Fibroblast of skin of back (primary cell): ENCODE data around the gene KCNIP4.

Source experiments
- DNase-seq: peaks from one replicate; pipeline ENCODE4 v3.0.0-alpha.2; 2013

The KCNIP4 gene

GRCh38 chr4:21032089-21032645 is 916.4 kb downstream of the KCNIP4 start:
- no peak for DNase-seq

GRCh38 chr4:21018817-21019216 is 929.8 kb downstream of the KCNIP4 start:
- DNase-seq: no peak

DNA sequence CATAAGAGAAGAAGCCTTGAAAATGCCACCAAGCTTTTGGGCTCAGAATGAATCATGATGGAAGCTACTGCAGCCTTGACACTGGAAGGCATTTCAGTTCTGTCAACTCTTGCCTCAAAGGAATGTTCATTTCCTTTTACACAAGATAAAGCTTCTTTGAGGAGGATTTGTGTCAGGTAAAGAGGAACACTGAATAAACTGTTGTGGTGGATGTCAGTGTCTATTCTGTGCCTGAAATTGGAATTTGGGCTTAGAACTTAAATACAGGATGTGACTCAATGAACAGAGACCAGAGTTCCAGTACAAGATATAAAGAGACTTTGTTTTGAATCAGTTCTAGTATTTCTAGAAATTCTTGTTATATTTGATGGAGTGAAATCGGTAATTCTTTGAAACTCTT is 935.1 kb downstream of the KCNIP4 start:
- no peak for DNase-seq

GRCh38 chr4:21012851-21013331 is 935.7 kb downstream of the KCNIP4 start:
- no peak for DNase-seq

DNA sequence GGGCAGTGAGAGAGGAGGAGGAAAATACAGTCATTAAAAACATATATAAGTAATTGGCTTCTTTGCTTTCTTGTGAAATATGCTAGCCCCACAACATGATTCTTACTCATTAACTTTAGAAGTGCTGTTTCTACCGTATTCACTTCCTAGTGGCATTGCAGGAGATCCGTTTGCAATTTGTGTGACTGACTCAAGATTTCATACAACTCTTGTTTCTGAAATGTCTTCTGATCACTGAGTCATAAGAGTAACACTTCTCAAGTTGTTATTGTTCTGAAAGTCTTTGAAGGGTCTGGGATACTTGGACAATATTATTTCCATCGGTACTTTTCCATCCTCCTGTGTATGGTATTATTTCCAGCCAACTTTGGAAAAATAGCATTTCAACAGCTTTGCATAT is 937.5 kb downstream of the KCNIP4 start:
- DNase-seq: no peak

GRCh38 chr4:21009956-21010355 is 938.6 kb downstream of the KCNIP4 start:
- DNase-seq: no peak

- DNase-seq: no peak
Measured at GRCh38 chr4:21005647-21006046, 942.9 kb downstream of the KCNIP4 start.

DNA sequence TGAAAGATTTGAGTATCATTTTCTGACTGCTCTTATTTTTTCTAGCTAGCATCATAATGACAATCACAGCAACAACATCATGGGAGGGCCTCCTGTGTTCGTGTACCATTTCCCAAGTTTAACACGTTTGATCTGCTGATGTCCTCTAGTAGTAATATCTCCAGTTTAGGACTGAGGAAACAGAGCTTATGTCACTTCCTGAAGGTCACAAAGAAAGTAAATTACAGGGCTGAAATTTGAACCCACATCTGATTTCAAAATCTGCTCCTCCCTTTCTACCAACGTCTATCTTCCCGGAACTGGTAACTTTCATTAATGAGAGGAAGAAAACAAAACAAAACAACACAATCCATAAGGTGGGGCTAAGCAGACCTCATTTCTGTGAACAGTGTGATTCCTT is 945.6 kb downstream of the KCNIP4 start:
- no peak for DNase-seq

GRCh38 chr4:21002286-21002685 is 946.3 kb downstream of the KCNIP4 start:
- DNase-seq: no peak

DNA sequence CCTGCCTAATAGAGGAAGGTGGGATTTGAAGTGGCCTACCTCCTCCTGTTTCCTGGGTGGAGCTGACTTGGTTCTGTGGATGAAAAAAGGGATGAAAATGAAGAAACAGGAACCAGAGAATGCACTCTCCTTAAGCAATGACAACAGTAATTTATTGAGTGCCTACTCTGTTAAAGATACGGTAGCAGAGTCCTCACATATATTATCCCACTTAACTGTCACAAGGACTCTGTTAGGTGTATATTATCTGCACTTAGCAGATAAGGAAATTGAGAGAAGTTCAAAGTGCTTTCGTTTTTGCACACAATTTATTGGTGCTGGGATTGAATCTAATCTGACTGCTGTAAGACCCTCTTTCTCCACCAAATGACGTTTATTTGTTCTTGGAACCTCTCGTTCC is 947.1 kb downstream of the KCNIP4 start:
- no peak for DNase-seq

GRCh38 chr4:20997886-20998285 is 950.7 kb downstream of the KCNIP4 start:
- DNase-seq: no peak

DNA sequence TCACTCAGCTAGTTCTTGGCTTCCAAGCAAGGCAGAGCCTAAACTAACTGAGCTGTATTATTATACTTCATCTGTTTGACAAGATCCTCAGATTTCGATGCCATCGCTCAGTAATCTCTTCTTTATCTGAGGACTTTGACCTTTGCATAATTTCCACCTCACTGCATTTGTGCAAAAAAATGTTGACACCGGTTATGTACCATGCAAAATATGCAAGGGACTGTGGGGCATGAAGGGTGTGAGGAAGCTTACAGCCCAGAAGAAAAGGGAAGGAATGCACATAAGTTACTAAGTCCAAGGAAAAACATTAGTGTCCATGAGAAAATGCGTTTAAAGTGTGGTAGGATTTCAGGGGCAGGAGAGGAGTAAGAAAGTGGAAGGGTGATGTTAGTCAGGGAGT is 953.0 kb downstream of the KCNIP4 start:
- no peak for DNase-seq

GRCh38 chr4:20995015-20995414 is 953.6 kb downstream of the KCNIP4 start:
- DNase-seq: no peak

- no peak for DNase-seq
Measured at GRCh38 chr4:20992002-20992401, 956.6 kb downstream of the KCNIP4 start.

DNA sequence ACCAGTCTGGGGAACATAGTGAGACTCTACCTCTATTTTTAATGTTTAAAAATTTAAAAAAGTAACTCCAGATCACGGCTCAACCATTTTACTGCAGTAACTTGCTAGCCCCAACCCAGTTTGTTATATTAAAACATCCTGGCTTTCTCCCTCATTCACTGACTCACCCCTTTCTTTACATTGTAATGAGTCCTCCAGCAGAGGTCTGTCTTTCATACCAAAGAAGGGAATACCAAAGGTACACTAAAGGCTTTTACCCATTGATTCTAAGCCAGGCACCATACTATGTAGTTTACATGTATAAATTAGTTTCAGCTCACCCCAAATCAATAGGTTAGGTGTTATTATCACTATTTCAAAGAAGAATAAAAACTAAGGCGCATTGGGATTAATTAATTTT is 961.4 kb downstream of the KCNIP4 start:
- DNase-seq: no peak

DNA sequence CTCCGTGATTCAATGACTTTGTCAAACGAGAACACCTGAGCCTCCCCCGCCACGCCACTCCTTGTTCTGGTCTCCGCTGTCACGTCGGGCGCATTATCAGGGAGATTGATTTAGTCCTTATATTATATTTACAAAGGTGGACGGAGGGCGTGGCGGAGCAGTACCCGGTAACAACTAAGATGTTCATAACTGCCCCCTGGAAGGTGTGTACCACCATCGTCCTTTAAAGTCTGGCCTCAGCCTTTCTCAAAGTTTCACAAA is 964.1 kb downstream of the KCNIP4 start:
- no peak for DNase-seq

DNA sequence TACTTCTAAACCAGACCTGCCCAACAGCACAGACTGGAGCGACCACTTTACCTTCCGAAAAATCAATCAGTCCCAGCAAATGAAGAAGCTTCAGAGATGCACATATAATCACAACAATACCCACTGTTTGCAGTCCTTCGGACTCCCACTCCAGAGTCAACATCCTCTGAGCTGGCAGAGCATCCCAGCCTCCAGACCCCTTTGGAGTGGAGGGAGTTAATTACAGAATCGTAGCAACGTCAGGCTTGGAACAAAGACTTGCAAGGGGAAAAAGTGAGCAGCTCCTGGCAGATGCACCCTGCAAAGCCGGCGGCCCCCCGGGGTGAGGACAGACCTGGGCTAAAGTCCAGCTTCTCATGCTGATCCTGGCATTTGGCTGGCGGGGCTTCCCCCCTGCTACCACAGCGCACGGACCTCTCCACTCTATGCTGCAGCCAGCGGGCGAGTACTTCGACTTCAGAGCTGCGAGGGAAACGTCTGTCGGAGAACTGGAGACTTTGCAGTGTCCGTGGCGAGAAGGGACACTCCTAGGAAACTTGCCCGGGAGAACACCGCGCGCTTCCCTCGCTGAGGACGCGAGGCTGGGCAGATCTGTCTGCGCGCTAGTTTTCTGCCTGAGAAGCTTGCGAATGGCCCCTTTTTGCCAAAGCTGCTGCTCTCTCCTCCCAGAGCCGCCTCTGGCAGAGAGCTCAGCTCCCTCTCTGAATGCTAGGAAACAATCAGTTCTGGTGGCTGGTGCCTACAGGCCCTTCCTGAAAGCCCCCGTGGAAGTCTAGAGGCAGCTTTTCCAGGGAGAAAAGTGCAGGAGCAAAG is 964.6 kb downstream of the KCNIP4 start:
- DNase-seq: no peak

DNA sequence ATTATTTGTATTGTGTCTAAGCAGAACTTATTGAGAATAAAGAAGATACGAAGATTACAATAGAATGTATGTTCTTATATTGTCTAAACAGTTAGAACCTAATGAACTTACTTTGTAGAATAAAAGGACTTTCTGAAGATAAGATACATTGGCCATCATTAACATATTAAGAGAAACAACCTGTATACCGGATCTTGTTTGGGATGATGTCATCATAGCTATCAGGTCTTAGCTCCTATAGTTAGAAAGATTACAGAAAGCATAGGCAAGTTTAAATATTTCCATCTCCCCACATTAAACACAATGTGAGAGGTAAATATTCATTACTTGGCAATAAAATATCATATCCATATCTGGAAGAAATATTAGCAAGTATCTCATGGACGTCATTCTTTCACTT is 966.0 kb downstream of the KCNIP4 start:
- DNase-seq: no peak

DNA sequence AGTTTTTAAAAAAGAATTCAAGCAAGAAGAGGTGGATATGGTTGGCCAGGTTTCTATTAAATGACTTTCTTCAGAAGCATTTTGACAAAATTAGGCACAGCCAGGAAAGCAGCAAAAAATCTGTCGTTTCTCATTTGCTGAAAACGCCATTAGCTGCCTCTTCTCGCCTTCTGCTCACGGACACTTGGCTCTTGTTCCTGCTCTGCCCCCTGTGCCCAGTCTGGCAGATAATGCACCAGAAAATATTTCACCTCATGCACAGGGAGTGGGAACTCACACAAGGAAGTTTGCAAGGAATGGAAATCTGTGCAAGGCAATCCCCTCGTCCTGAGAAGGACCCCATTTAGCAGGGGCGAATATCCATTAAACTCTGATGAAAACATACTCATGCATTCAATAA is 988.3 kb downstream of the KCNIP4 start:
- no peak for DNase-seq

GRCh38 chr4:20954541-20954940 is 994.0 kb downstream of the KCNIP4 start:
- DNase-seq: no peak

DNA sequence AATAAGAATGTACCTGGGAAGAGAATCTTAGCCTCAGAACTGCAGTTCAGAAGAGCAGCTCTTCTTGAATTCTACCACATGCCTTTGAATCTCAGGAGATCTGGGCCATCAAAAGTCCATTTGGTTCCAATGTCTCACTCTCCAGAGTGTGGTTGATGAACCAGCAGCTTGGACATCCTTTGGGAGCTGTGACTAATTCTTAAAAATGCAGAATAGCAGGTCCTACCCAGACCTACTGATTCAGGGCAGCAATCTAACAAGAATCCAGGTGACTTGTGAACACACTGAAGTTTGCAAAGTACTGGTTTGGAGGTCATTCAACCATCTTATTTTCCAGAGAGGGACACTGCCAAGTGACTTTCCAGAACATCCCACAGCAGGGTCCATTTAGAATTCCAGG is 1003.6 kb downstream of the KCNIP4 start:
- no peak for DNase-seq

DNA sequence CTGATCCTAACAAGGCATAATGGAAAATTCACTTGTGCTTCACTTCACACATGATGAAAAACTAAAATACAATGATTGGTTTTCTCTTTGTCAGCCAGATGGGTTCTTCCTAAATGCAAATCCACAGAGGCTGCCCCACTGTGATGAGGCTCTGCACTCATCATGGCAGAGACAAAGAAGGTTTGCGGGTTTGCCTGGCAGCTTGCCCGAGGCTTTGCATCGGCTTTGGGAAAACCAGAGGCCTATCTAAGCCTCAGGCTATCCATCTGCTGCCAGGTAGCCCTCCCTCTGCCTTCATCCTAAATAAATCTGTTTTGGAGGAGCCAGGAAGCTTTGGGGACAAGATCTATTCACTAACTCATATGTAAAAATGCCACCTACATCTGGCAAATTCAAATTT is 1004.1 kb downstream of the KCNIP4 start:
- DNase-seq: no peak

- DNase-seq: no peak
Measured at GRCh38 chr4:20938204-20938603, 1010.4 kb downstream of the KCNIP4 start.

GRCh38 chr4:20926529-20926928 is 1022.0 kb downstream of the KCNIP4 start:
- no peak for DNase-seq

GRCh38 chr4:20925176-20925575 is 1023.4 kb downstream of the KCNIP4 start:
- no peak for DNase-seq
